Left kidney (tissue), 2 donors: ENCODE data around the gene TCAP. TPM values are rescaled to one million over a fixed set of nuclear protein-coding genes. Genes with fewer than 3 reads are reported as not detected.
"Not testable (repeated sequence)": the region's sequence is repeated elsewhere in the genome, so short reads cannot be mapped to it uniquely, and the experiment has no call there.

Experiments used
- DNase-seq: peaks from one replicate; pipeline ENCODE4 v3.0.0-alpha.2; 2013
- polyA plus RNA-seq: library from polyadenylated mRNA; unstranded; fragments of 120-200 nt; gene quantifications from one replicate; pipeline ENCODE4 v1.2.1, GENCODE V29; 2013; ENCODE audit not compliant: insufficient read length

The TCAP gene
- polyA plus RNA-seq, 1 donor = 1.5 TPM

- no peak for DNase-seq
Measured at GRCh38 chr17:39679521-39680192, 14.5 kb downstream of the TCAP start.

- DNase-seq = no peak
Measured at GRCh38 chr17:39683295-39683939, 18.3 kb downstream of the TCAP start.

- no peak for DNase-seq
Measured at GRCh38 chr17:39684369-39685192, 19.4 kb downstream of the TCAP start.

GRCh38 chr17:39687101-39687545, 22.0 kb downstream of the TCAP start:
- DNase-seq = no peak

GRCh38 chr17:39687546-39688474, 22.7 kb downstream of the TCAP start, which contains the start of gene PGAP3:
TSS of gene PGAP3 (minus strand) at chr17:39688057. CDS start at chr17:39688014, 43 bp downstream.
- peak; percentile 92 for DNase-seq

- DNase-seq = no peak
Measured at GRCh38 chr17:39688475-39688835, 23.3 kb downstream of the TCAP start.

- no peak for DNase-seq
Measured at GRCh38 chr17:39688945-39689344, 23.8 kb downstream of the TCAP start.

- DNase-seq = no peak
Measured at GRCh38 chr17:39694593-39694992, 29.4 kb downstream of the TCAP start.

- DNase-seq = no peak
Measured at GRCh38 chr17:39695089-39695474, 29.9 kb downstream of the TCAP start.

GRCh38 chr17:39696731-39697130, 31.6 kb downstream of the TCAP start:
- DNase-seq = no peak

GRCh38 chr17:39697961-39698360, 32.8 kb downstream of the TCAP start:
- no peak for DNase-seq

GRCh38 chr17:39699157-39699817, 34.1 kb downstream of the TCAP start:
- DNase-seq = not testable (repeated sequence)

GRCh38 chr17:39699818-39700147, 34.6 kb downstream of the TCAP start, which contains the start of gene ERBB2:
TSS of gene ERBB2 (plus strand) at chr17:39700064. CDS start at chr17:39700239, 175 bp downstream.
- DNase-seq = peak; percentile 84

GRCh38 chr17:39700148-39700987, 35.2 kb downstream of the TCAP start:
- DNase-seq = peak; percentile 76

GRCh38 chr17:39701012-39701783, 36.0 kb downstream of the TCAP start:
- no peak for DNase-seq

GRCh38 chr17:39701784-39702422, 36.8 kb downstream of the TCAP start:
- no peak for DNase-seq

GRCh38 chr17:39702901-39703893, 38.0 kb downstream of the TCAP start:
- DNase-seq = no peak

GRCh38 chr17:39703913-39704312, 38.8 kb downstream of the TCAP start:
- DNase-seq = no peak
